ENCODE data around the gene GPATCH8.

DNA sequence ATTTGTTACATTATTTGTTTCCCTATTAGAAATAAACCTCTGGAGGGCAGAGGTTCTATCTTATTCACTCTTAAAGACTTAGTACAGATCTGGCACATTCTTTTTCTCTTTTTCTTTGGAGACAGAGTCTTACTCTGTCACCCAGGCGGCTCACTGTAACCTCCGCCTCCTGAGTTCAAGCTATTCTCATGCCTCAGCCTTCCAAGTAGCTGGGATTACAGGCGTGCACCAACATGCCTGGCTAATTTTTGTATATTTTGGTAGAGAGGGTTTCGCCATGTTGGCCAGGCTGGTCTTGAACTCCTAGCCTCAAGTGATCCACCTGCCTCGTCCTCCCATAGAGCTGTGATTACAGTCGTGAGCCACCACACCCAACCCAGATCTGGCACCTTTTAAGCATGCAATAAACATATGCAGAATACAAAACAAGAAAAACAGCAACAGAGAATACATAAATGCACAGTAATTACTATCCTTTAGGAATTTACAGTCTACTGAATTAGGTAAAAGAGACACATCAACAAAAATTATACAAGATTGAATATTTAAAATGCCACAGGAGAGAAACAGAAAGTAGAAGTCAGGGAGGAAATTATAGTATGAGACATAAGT lies 52.1 kb downstream of the GPATCH8 start:
- no peak for TF ChIP-seq POLR2A (IDR thresholded peaks at IDR 0.05)
- TF ChIP-seq, protein P1, sequence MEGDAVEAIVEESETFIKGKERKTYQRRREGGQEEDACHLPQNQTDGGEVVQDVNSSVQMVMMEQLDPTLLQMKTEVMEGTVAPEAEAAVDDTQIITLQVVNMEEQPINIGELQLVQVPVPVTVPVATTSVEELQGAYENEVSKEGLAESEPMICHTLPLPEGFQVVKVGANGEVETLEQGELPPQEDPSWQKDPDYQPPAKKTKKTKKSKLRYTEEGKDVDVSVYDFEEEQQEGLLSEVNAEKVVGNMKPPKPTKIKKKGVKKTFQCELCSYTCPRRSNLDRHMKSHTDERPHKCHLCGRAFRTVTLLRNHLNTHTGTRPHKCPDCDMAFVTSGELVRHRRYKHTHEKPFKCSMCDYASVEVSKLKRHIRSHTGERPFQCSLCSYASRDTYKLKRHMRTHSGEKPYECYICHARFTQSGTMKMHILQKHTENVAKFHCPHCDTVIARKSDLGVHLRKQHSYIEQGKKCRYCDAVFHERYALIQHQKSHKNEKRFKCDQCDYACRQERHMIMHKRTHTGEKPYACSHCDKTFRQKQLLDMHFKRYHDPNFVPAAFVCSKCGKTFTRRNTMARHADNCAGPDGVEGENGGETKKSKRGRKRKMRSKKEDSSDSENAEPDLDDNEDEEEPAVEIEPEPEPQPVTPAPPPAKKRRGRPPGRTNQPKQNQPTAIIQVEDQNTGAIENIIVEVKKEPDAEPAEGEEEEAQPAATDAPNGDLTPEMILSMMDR (IDR thresholded peaks at IDR 0.05): no peak
